ENCODE measurements around the gene ZNF668.

GRCh38 chr16:31083081-31083480, 9.0 kb upstream of the ZNF668 start:
- no peak for TF ChIP-seq CTCF (IDR thresholded peaks at IDR 0.05)
- TF ChIP-seq POLR2AphosphoS5 (IDR thresholded peaks at IDR 0.05; ENCODE audit: low read depth, low read length) = no peak
- no peak for TF ChIP-seq REST (IDR thresholded peaks at IDR 0.05; ENCODE audit: insufficient read depth in 1 of 2, low read depth in 2 of 2, low read length in 1 of 2)
- no peak for TF ChIP-seq SIN3A (IDR thresholded peaks at IDR 0.05; ENCODE audit: borderline replicate concordance, insufficient read depth, low read depth, low read length)
- no peak for TF ChIP-seq TCF7L2 (IDR thresholded peaks at IDR 0.05; ENCODE audit: low read depth, low read length)

Measured in Panc1 (cell line).